IMR-90 (cell line): ENCODE data around the gene MRPL19.

Experiments
- CTCF ChIP-seq: conservative IDR thresholded peaks from 2 replicates; pipeline ENCODE4 v1.5.1; 2012; ENCODE audit warnings: mild to moderate bottlenecking, low read depth, low read length, improper control_type of control experiment
- MAZ ChIP-seq: IDR thresholded peaks from 2 replicates; pipeline ENCODE4 v1.6.1; 2012; ENCODE audit warnings: low read depth, mild to moderate bottlenecking, low read length, improper control_type of control experiment, moderate library complexity, borderline replicate concordance
- RAD21 ChIP-seq: IDR thresholded peaks from 2 replicates; pipeline ENCODE4 v1.6.1; 2012; ENCODE audit warnings: low read length, improper control_type of control experiment
- SMC3 ChIP-seq: fragments of 150-350 bp; IDR thresholded peaks from 2 replicates; pipeline ENCODE4 v1.6.1; 2016; ENCODE audit warnings: low read depth, mild to moderate bottlenecking, antibody characterized with exemption, low read length, moderate library complexity

DNA sequence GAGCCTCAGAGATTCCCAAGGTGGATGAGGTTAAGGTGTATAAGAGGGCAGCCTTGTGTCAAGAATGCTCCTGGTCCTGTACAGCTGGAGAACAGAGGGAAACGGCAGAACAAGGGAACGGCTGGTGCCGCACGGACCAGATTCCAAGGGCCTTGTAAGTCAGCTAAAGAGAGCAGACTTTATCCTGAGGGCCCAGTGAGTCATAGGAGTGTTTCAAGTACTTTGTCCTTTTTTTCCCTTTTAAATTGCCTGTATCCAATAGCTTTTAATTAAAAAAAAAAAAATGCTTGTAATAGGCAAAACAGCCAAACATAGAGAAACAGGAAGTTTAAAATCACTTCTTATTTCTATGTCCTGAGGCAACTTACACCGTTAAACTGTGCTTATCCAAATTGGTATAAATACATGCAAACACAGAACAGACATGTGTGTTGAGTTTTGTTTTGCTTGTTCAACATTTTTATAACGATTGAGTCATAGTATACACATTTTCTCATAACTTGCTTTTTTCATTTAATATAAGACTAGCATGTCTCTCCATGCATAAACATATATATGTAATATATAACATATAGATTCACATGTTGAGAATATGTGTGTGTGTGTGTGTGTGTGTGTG, 43.8 kb upstream of the MRPL19 start:
- TF ChIP-seq RAD21: no peak
- no peak for TF ChIP-seq SMC3
- TF ChIP-seq MAZ: no peak
- TF ChIP-seq CTCF: no peak
